ENCODE results near the gene IRF2.
A peak's percentile ranks its signal among the peaks of the same experiment; 100 is the strongest.

IRF2 gene

GRCh38 chr4:184416913-184417734, 57.2 kb downstream of the IRF2 start:
- Histone ChIP-seq H3K4me3 (ENCODE audit: low read depth in 1 of 2, low read length in 2 of 2) (peak overlapping the region; percentile 3 to 54; a peak in 3 of 4 replicates), H3K27ac (ENCODE audit: low read length) (peak overlapping the region; percentile 89), H3K4me2 (ENCODE audit: insufficient read depth, low read length) (peak overlapping the region; percentile 69), H3K36me3 (ENCODE audit: insufficient read depth, low read length) (peaks cover 52% of the 10 kb centered on the region), H3K79me2 (ENCODE audit: insufficient read depth, low read length) (peaks cover 6% of the 10 kb centered on the region), H4K20me1 (ENCODE audit: insufficient read depth, low read length) (no peaks in the 10 kb centered on the region), H3K9ac (ENCODE audit: low read depth, low read length) (peak overlapping the region; percentile 50), H3K27me3 (ENCODE audit: insufficient read depth, low read length, poor library complexity) (no peaks in the 10 kb centered on the region), H2AFZ (ENCODE audit: low read depth, low read length) (peak overlapping the region; percentile 73), H3K9me3 (ENCODE audit: insufficient read depth, low read length, severe bottlenecking) (no peaks in the 10 kb centered on the region), H3K4me1 (ENCODE audit: insufficient read depth, low read length) (peaks cover 20% of the 10 kb centered on the region)
- TF ChIP-seq CTCF (IDR thresholded peaks at IDR 0.05; ENCODE audit: borderline replicate concordance, extremely low read depth, low read length, poor library complexity, severe bottlenecking): no peak
- no peak for TF ChIP-seq EZH2 (IDR thresholded peaks at IDR 0.05; ENCODE audit: borderline replicate concordance, low read depth, low read length, severe bottlenecking)
- peak; percentile 97 for ATAC-seq (ENCODE audit: insufficient read depth, low read depth)
- peak; percentile 79 for DNase-seq

GRCh38 chr4:184415071-184415470, 59.3 kb downstream of the IRF2 start:
- Histone ChIP-seq H3K27ac (ENCODE audit: low read length) (no peak overlapping the region), H3K4me1 (ENCODE audit: insufficient read depth, low read length) (peaks cover 20% of the 10 kb centered on the region), H3K4me3 (ENCODE audit: low read depth in 1 of 2, low read length in 2 of 2) (no peak overlapping the region), H2AFZ (ENCODE audit: low read depth, low read length) (no peak overlapping the region), H3K9ac (ENCODE audit: low read depth, low read length) (no peak overlapping the region), H3K36me3 (ENCODE audit: insufficient read depth, low read length) (peaks cover 56% of the 10 kb centered on the region), H3K4me2 (ENCODE audit: insufficient read depth, low read length) (no peak overlapping the region), H3K79me2 (ENCODE audit: insufficient read depth, low read length) (no peaks in the 10 kb centered on the region), H3K27me3 (ENCODE audit: insufficient read depth, low read length, poor library complexity) (no peaks in the 10 kb centered on the region), H3K9me3 (ENCODE audit: insufficient read depth, low read length, severe bottlenecking) (no peaks in the 10 kb centered on the region), H4K20me1 (ENCODE audit: insufficient read depth, low read length) (no peaks in the 10 kb centered on the region)
- TF ChIP-seq EZH2 (IDR thresholded peaks at IDR 0.05; ENCODE audit: borderline replicate concordance, low read depth, low read length, severe bottlenecking): no peak
- TF ChIP-seq CTCF (IDR thresholded peaks at IDR 0.05; ENCODE audit: borderline replicate concordance, extremely low read depth, low read length, poor library complexity, severe bottlenecking): no peak
- DNase-seq: no peak
- ATAC-seq (ENCODE audit: insufficient read depth, low read depth): no peak

- H3K27me3 ChIP-seq (ENCODE audit: insufficient read depth, low read length, poor library complexity): no peaks in the 10 kb centered on the region
- H3K27ac ChIP-seq (ENCODE audit: low read length): no peak overlapping the region
- TF ChIP-seq CTCF (IDR thresholded peaks at IDR 0.05; ENCODE audit: borderline replicate concordance, extremely low read depth, low read length, poor library complexity, severe bottlenecking) (no peak), EZH2 (IDR thresholded peaks at IDR 0.05; ENCODE audit: borderline replicate concordance, low read depth, low read length, severe bottlenecking) (no peak)
- H4K20me1 ChIP-seq (ENCODE audit: insufficient read depth, low read length): no peaks in the 10 kb centered on the region
- H3K79me2 ChIP-seq (ENCODE audit: insufficient read depth, low read length): no peaks in the 10 kb centered on the region
- H2AFZ ChIP-seq (ENCODE audit: low read depth, low read length): no peak overlapping the region
- no peak overlapping the region for H3K4me3 ChIP-seq (ENCODE audit: low read depth in 1 of 2, low read length in 2 of 2)
- no peak for ATAC-seq (ENCODE audit: insufficient read depth, low read depth)
- peaks cover 46% of the 10 kb centered on the region for H3K36me3 ChIP-seq (ENCODE audit: insufficient read depth, low read length)
- no peak overlapping the region for H3K9ac ChIP-seq (ENCODE audit: low read depth, low read length)
- no peaks in the 10 kb centered on the region for H3K9me3 ChIP-seq (ENCODE audit: insufficient read depth, low read length, severe bottlenecking)
- DNase-seq: no peak
- H3K4me1 ChIP-seq (ENCODE audit: insufficient read depth, low read length): peaks cover 18% of the 10 kb centered on the region
- no peak overlapping the region for H3K4me2 ChIP-seq (ENCODE audit: insufficient read depth, low read length)
These were observed 60.9 kb downstream of the IRF2 start for GRCh38 chr4:184413261-184414046.

Measured in DND-41 (cell line).